ENCODE results near the gene TRERF1. TPM values are rescaled to one million over a fixed set of nuclear protein-coding genes. Genes with fewer than 3 reads are reported as not detected.
"Not testable (repeated sequence)": the region's sequence is repeated elsewhere in the genome, so short reads cannot be mapped to it uniquely, and the experiment has no call there.

Gene TRERF1
- total RNA-seq, 1 donor from 2014 or later, result 8.7 TPM

GRCh38 chr6:42334870-42335269, 116.9 kb downstream of the TRERF1 start:
- H3K4me1 Mint-ChIP-seq (ENCODE audit: unreplicated experiment), result peaks cover 9% of the 10 kb centered on the region
- no peak for DNase-seq (ENCODE audit: low spot score)
- no peaks in the 10 kb centered on the region for H3K9me3 Mint-ChIP-seq (ENCODE audit: unreplicated experiment)
- TF ChIP-seq CTCF (IDR thresholded peaks at IDR 0.05; ENCODE audit: unreplicated experiment), result no peak
- no peak overlapping the region for H3K4me3 Mint-ChIP-seq (ENCODE audit: unreplicated experiment)
- no peaks in the 10 kb centered on the region for H3K36me3 Mint-ChIP-seq (ENCODE audit: low read depth, unreplicated experiment)
- H3K27ac Mint-ChIP-seq (ENCODE audit: unreplicated experiment), result no peak overlapping the region
- peaks cover 6% of the 10 kb centered on the region for H3K27me3 Mint-ChIP-seq (ENCODE audit: unreplicated experiment)

DNA sequence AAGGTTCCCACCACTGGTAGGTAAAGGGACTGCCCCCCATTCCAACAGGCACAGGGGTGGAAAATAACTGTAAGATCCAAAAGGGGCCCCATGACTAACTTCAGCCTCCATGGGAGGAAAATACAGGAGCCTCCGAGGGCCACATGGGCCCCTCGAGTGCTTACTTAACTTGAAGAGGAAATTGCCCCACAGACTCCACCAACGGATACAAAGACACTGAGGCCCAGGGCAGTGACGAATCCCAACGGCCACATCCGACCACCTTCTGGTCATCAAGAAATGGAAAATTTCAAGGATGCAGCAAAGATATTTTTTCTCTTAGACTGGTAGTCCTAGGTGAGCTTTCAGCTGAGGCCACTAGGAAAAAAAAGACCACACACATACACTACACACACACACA, 118.1 kb downstream of the TRERF1 start:
- TF ChIP-seq CTCF (IDR thresholded peaks at IDR 0.05; ENCODE audit: unreplicated experiment), result no peak
- Mint-ChIP-seq H3K9me3 (ENCODE audit: unreplicated experiment) (no peaks in the 10 kb centered on the region), H3K36me3 (ENCODE audit: low read depth, unreplicated experiment) (no peaks in the 10 kb centered on the region), H3K4me3 (ENCODE audit: unreplicated experiment) (no peak overlapping the region), H3K27ac (ENCODE audit: unreplicated experiment) (no peak overlapping the region), H3K4me1 (ENCODE audit: unreplicated experiment) (peaks cover 7% of the 10 kb centered on the region), H3K27me3 (ENCODE audit: unreplicated experiment) (peaks cover 6% of the 10 kb centered on the region)
- DNase-seq (ENCODE audit: low spot score), result no peak

- Mint-ChIP-seq H3K9me3 (ENCODE audit: unreplicated experiment) (no peaks in the 10 kb centered on the region), H3K4me1 (ENCODE audit: unreplicated experiment) (peaks cover 3% of the 10 kb centered on the region), H3K27ac (ENCODE audit: unreplicated experiment) (no peak overlapping the region), H3K27me3 (ENCODE audit: unreplicated experiment) (peaks cover 4% of the 10 kb centered on the region), H3K4me3 (ENCODE audit: unreplicated experiment) (no peak overlapping the region), H3K36me3 (ENCODE audit: low read depth, unreplicated experiment) (no peaks in the 10 kb centered on the region)
- TF ChIP-seq CTCF (IDR thresholded peaks at IDR 0.05; ENCODE audit: unreplicated experiment), result no peak
- no peak for DNase-seq (ENCODE audit: low spot score)
These were observed 118.8 kb downstream of the TRERF1 start for GRCh38 chr6:42332916-42333315.

DNA sequence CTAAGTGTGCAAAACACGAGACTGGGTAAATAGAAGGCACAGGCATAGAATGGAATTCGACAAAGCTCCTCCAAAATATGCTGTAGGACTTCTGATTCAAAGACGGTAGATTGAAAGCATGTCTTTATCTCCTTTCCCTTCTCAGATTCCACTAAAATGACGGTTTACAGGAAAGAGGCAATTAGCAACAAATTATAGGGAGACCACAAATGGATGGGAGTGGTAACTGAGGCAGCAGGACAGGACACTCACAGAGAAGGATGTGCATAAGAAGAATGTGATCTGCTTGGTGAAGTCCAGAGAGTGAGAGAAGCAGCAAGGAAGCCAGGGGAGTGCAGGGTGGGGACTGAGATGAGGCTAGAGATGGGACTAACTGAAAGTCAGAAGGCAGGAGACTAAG, 120.7 kb downstream of the TRERF1 start:
- Mint-ChIP-seq H3K27ac (ENCODE audit: unreplicated experiment) (no peak overlapping the region), H3K4me3 (ENCODE audit: unreplicated experiment) (no peak overlapping the region), H3K36me3 (ENCODE audit: low read depth, unreplicated experiment) (no peaks in the 10 kb centered on the region), H3K4me1 (ENCODE audit: unreplicated experiment) (peaks cover 3% of the 10 kb centered on the region), H3K9me3 (ENCODE audit: unreplicated experiment) (no peaks in the 10 kb centered on the region), H3K27me3 (ENCODE audit: unreplicated experiment) (peaks cover 1% of the 10 kb centered on the region)
- DNase-seq (ENCODE audit: low spot score), result no peak
- no peak for TF ChIP-seq CTCF (IDR thresholded peaks at IDR 0.05; ENCODE audit: unreplicated experiment)

DNA sequence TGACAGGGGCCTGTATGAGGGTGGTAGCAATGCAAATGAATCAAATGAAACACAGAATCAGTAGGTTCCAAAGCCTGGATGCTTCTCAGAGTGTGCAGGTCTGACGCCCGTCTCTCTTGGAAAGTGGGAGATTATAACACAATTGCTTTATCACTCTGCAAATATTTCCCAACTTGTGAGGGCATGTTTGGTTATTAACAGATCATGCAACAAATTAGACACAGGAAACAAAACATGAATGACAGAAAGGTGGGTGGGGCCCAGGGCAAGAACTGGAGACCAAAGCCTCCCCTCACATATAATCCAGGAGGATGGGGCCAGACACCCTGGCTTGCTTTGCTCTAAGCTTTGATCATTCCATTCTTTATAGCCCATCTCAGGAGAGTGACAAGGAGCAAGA, 125.5 kb downstream of the TRERF1 start:
- peaks cover 3% of the 10 kb centered on the region for H3K4me1 Mint-ChIP-seq (ENCODE audit: unreplicated experiment)
- no peak overlapping the region for H3K27ac Mint-ChIP-seq (ENCODE audit: unreplicated experiment)
- H3K4me3 Mint-ChIP-seq (ENCODE audit: unreplicated experiment), result no peak overlapping the region
- no peaks in the 10 kb centered on the region for H3K9me3 Mint-ChIP-seq (ENCODE audit: unreplicated experiment)
- peaks cover 1% of the 10 kb centered on the region for H3K27me3 Mint-ChIP-seq (ENCODE audit: unreplicated experiment)
- no peak for TF ChIP-seq CTCF (IDR thresholded peaks at IDR 0.05; ENCODE audit: unreplicated experiment)
- peaks cover 3% of the 10 kb centered on the region for H3K36me3 Mint-ChIP-seq (ENCODE audit: low read depth, unreplicated experiment)
- no peak for DNase-seq (ENCODE audit: low spot score)

- not testable (repeated sequence) for H3K4me1 Mint-ChIP-seq (ENCODE audit: unreplicated experiment); H3K27me3 Mint-ChIP-seq (ENCODE audit: unreplicated experiment); DNase-seq (ENCODE audit: low spot score); H3K27ac Mint-ChIP-seq (ENCODE audit: unreplicated experiment); H3K4me3 Mint-ChIP-seq (ENCODE audit: unreplicated experiment); H3K9me3 Mint-ChIP-seq (ENCODE audit: unreplicated experiment); H3K36me3 Mint-ChIP-seq (ENCODE audit: low read depth, unreplicated experiment)
These were observed 126.9 kb downstream of the TRERF1 start for GRCh38 chr6:42324656-42325324.
